Mucosa of descending colon (tissue), 3 donors: Measurements from ENCODE around the gene LIF. TPM values are rescaled to one million over a fixed set of nuclear protein-coding genes. Genes with fewer than 3 reads are reported as not detected.

Source experiments
- ATAC-seq: fragments of 200-7000 bp; cut with Tn5 transposase; one replicate; pipeline ENCODE4 v1.9.1; 2020; ENCODE audit warnings: mild to moderate bottlenecking, moderate library complexity
- DNase-seq, 3 donors: peaks; one replicate each; pipeline ENCODE4 v3.0.0-alpha.2; 2020
- H3K36me3 ChIP-seq: fragments of 200-600 bp; one replicate; pipeline ENCODE4 v1.8.0; 2021; ENCODE audit warnings: low read depth, mild to moderate bottlenecking
- H3K4me1 ChIP-seq: fragments of 200-600 bp; one replicate; pipeline ENCODE4 v1.8.0; 2021; ENCODE audit warnings: low read depth, mild to moderate bottlenecking
- H3K4me3 ChIP-seq: fragments of 200-600 bp; one replicate; pipeline ENCODE4 v1.8.0; 2021; ENCODE audit warnings: mild to moderate bottlenecking
- H3K9me3 ChIP-seq: fragments of 200-600 bp; one replicate; pipeline ENCODE4 v1.8.0; 2021; ENCODE audit warnings: mild to moderate bottlenecking
- intact Hi-C, 2 donors: fragments of 100-400 bp; cut with DNase I in 1 of 2; cut with micrococcal nuclease in 1 of 2; formaldehyde crosslinking; loops; one replicate each; pipeline versions ENCODE4 v1.11.0 to v1.11.1; 2022; cut with DNase I, micrococcal nuclease
- total RNA-seq, 3 donors: library from RNA; stranded (reverse); fragmentation: NEBNext Ultra II Directional in 2 of 3; extraction: Animal tissue kit (Norgen Biotek cat#: 25700) in 2 of 3; gene quantifications; one replicate each; pipeline versions ENCODE4 v1.2.1 to v1.2.4, GENCODE V29; 2021 to 2023
- TF ChIP-seq, protein P1 (sequence below): fragments of 200-600 bp; IDR thresholded peaks from one replicate; pipeline ENCODE4 v1.8.0; 2022; ENCODE audit warnings: antibody characterized with exemption, mild to moderate bottlenecking
- donor health status: DM: no; HTN: no; CAD: no; lungs with moderate emphysema.
- donor health status: DM: no; HTN: no; CAD: no.
- donor health status: DM: no; HTN: yes; CAD: no.

LIF gene
- total RNA-seq, 3 donors from 2014 or later: 9.1 to 10.0 (median 9.9) TPM

DNA sequence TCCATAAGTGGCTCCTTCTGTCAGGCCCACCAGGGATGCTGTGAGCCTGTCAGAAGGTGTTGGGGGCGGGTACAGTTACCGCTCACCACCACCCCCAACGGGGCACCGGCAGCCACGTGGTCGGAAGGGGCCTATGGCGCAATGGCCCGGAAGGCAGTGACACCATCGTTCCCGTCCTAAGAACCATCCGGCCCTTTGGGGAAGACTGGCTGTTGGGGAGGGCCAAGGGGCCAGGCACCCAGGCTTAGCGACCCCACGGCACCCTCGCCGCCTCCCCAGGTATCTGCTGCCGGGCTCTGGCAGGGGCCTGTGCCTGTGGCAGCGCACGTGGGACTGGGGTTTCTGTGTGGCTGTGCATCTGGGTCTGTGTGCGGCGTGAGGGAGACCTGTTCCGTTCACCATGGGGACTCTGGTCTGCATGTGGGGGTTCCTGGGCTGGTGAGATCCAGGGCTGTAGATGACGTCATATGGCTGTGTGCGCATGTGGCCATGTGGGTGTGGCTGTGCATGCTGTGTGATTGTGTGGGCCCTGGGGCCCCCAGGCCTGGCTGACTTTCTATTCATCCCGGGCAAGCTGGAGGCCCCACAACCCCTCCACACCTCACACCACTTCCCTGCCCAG, 19.4 kb upstream of the LIF start:
- DNase-seq (peak in 2 of 3 donors; percentile 69 to 89), ATAC-seq (peak; percentile 71)
- H3K36me3 ChIP-seq: no peaks in the 10 kb centered on the region
- H3K4me1 ChIP-seq: peaks cover 6% of the 10 kb centered on the region
- TF ChIP-seq, protein P1, sequence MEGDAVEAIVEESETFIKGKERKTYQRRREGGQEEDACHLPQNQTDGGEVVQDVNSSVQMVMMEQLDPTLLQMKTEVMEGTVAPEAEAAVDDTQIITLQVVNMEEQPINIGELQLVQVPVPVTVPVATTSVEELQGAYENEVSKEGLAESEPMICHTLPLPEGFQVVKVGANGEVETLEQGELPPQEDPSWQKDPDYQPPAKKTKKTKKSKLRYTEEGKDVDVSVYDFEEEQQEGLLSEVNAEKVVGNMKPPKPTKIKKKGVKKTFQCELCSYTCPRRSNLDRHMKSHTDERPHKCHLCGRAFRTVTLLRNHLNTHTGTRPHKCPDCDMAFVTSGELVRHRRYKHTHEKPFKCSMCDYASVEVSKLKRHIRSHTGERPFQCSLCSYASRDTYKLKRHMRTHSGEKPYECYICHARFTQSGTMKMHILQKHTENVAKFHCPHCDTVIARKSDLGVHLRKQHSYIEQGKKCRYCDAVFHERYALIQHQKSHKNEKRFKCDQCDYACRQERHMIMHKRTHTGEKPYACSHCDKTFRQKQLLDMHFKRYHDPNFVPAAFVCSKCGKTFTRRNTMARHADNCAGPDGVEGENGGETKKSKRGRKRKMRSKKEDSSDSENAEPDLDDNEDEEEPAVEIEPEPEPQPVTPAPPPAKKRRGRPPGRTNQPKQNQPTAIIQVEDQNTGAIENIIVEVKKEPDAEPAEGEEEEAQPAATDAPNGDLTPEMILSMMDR: no peak
- intact Hi-C loops: loop anchor here in 1 of 2 donors (5.0 kb wide), 1 partner anchor 116 kb away; no protein-coding TSS in a partner anchor
- H3K4me3 ChIP-seq: no peak overlapping the region
- no peaks in the 10 kb centered on the region for H3K9me3 ChIP-seq

DNA sequence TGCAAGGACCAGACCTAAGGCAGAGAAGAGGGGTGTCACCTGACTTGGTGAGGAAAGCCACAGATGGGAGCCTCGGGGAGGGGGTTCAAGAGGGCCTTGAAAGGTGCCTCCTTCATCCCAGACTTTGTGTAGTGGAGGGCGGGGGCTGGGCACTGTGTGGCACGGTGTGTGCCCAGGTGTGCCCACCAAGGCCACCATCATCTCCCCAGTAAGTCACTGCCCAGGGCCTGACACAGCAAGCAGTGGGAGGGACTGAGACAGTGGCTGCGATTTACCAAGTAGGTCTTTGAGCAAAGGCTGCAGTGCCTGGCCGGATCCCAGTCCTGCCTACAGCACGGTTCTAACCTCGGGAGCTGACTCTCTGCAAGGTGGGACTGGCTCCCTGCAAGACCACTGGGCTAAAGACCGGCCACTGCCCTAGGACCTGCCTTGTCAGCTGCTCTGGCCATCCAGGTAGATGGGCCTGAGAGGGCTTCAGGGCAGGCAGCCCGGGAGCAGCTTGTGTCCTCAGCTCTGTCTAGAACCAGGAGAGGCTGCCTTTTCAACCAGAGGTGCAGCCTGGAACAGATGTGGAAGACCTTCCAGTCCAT, 18.7 kb upstream of the LIF start:
- TF ChIP-seq, protein P1: no peak
- no peak overlapping the region for H3K4me3 ChIP-seq
- no peak for ATAC-seq

DNA sequence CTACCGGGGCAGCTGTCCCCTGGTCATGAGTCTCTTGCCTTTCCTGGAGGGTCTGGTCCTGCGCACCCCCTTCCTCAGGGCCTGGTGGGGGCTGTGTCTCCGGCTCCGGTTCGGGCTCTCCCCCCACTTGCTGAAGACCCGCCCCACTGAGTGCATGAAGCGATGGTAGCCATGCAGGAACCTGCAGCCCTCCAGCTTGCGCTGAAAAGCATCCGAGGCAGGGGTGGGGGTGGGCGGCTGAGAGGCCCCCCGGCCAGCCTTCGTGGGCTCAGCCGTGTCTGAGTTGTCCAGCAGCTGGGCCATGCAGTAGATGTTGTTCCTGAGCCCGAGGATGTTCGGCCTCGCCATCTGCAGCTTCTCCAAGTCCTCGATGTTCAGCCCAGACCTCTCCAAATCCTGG, 17.3 kb upstream of the LIF start:
- H3K9me3 ChIP-seq: no peaks in the 10 kb centered on the region

More for the DNA sequence above, 18.7 kb upstream of the LIF start:
- H3K36me3 ChIP-seq: no peaks in the 10 kb centered on the region
- H3K9me3 ChIP-seq: no peaks in the 10 kb centered on the region
- peak in 1 of 3 donors; percentile 3 for DNase-seq
- intact Hi-C loops: loop anchor here in 1 of 2 donors (5.0 kb wide), 1 partner anchor 117 kb away; no protein-coding TSS in a partner anchor
- peaks cover 6% of the 10 kb centered on the region for H3K4me1 ChIP-seq

DNA sequence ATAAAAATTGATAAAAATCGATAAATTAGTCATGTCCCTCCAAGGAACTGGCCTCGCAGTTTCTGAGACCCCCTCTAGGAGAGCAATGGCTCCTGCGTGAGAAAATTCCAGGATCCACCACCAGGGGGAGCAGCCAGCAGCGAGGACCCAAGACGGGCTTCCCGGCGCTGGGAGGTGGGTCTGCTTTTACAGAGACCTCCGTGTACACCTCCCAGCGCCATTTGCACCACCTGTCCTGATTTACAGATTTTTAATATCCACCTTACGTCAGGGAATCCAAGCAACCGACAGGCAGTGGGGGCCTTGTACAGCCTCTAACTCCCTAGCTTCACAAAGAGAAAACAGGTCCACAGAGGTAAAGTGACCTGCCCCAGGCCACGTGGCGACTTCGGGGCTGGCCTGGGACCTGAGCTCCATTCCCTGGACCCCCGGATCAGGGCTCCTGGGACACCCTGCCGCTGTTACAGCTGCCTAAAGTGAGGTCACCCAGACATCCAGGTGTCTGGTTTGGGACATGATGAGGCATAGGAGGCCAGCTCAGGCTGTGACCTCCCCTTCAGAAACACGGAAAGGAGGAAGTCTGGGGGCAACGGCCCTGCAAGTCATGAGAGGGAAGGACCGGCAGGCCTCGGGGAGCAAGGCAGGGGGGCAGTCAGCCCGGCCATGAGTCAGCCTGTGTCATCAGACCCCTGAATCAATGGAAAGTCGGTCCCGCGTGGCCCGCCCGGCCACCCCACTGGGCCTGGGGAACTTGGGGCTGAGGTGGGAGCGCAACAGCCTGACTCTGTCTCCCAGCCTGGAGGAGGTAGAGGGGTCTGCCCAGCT, 16.6 kb upstream of the LIF start:
- Histone ChIP-seq H3K36me3 (no peaks in the 10 kb centered on the region), H3K4me3 (no peak overlapping the region), H3K4me1 (peaks cover 6% of the 10 kb centered on the region), H3K9me3 (no peaks in the 10 kb centered on the region)
- DNase-seq (peak; percentile 74 to 87 (median 79)), ATAC-seq (peak; percentile 25)
- intact Hi-C loops: no loop called here
- TF ChIP-seq, protein P1: peak; percentile 94

More for the DNA sequence above, 17.3 kb upstream of the LIF start:
- intact Hi-C loops: no loop called here
- TF ChIP-seq, protein P1: no peak
- Histone ChIP-seq H3K4me3 (no peak overlapping the region), H3K4me1 (peaks cover 6% of the 10 kb centered on the region), H3K36me3 (no peaks in the 10 kb centered on the region)
- ATAC-seq (no peak), DNase-seq (no peak)

DNA sequence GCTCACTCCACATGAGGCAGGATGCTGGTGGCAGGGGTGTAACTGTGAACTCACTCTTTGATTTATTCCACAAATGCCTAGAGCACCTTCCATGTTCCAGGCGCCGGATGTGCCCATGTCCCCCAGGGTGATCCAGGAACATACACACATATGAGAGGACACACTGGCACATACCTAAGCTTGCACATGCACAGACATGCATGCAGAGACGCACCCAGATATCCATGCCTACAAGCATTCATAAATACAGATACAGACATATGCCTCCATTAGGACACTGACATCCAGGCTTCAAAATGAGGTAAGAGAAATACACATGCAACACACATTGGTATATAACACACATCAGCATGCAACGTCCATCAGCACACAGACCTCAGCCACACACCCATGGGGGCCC, 15.6 kb upstream of the LIF start:
- Histone ChIP-seq H3K4me1 (peaks cover 6% of the 10 kb centered on the region), H3K36me3 (no peaks in the 10 kb centered on the region), H3K9me3 (no peaks in the 10 kb centered on the region), H3K4me3 (no peak overlapping the region)
- intact Hi-C loops: no loop called here
- TF ChIP-seq, protein P1: no peak
- ATAC-seq (no peak), DNase-seq (no peak)
